ENCODE measurements around the gene SRCIN1.

The SRCIN1 gene

GRCh38 chr17:38617074-38617860 is 11.5 kb upstream of the SRCIN1 start:
- ChIA-PET POLR2A (no interaction called here), CTCF (interaction anchor here (1.2 to 1.7 kb wide), 2 partner anchors 11 to 33 kb away, joined by 3 to 4 read pairs; partner anchors contain the start of gene SRCIN1)
- no peak overlapping the region for H3K4me3 ChIP-seq (ENCODE audit: low read depth, low read length)
- TF ChIP-seq CTCF (IDR thresholded peaks at IDR 0.05; ENCODE audit: insufficient read depth, low read length, missing control alignments) = no peak
- no peak for DNase-seq (ENCODE audit: low read depth, low spot score)

GRCh38 chr17:38616361-38616760 is 10.6 kb upstream of the SRCIN1 start:
- TF ChIP-seq CTCF (IDR thresholded peaks at IDR 0.05; ENCODE audit: insufficient read depth, low read length, missing control alignments) = no peak
- H3K4me3 ChIP-seq (ENCODE audit: low read depth, low read length) = no peak overlapping the region
- no peak for DNase-seq (ENCODE audit: low read depth, low spot score)
- ChIA-PET CTCF (interaction anchor here (0.8 to 1.7 kb wide), 3 partner anchors 10 to 32 kb away, joined by 3 to 4 read pairs (median 3); partner anchors contain the start of gene SRCIN1), POLR2A (no interaction called here)

- CTCF ChIA-PET = interaction anchor here (1.5 to 1.8 kb wide), 2 partner anchors 53 to 56 kb away, joined by 4 read pairs; no protein-coding TSS in a partner anchor
- DNase-seq (ENCODE audit: low read depth, low spot score) = no peak
- POLR2A ChIA-PET = no interaction called here
- H3K4me3 ChIP-seq (ENCODE audit: low read depth, low read length) = no peak overlapping the region
- no peak for TF ChIP-seq CTCF (IDR thresholded peaks at IDR 0.05; ENCODE audit: insufficient read depth, low read length, missing control alignments)
Observed at GRCh38 chr17:38613981-38614779, 8.4 kb upstream of the SRCIN1 start.

GRCh38 chr17:38613525-38613980 is 7.8 kb upstream of the SRCIN1 start:
- DNase-seq (ENCODE audit: low read depth, low spot score) = no peak
- no peak for TF ChIP-seq CTCF (IDR thresholded peaks at IDR 0.05; ENCODE audit: insufficient read depth, low read length, missing control alignments)
- no peak overlapping the region for H3K4me3 ChIP-seq (ENCODE audit: low read depth, low read length)
- CTCF ChIA-PET = interaction anchor here (1.5 to 1.8 kb wide), 2 partner anchors 53 to 55 kb away, joined by 4 read pairs; no protein-coding TSS in a partner anchor
- POLR2A ChIA-PET = no interaction called here

- no peak for TF ChIP-seq CTCF (IDR thresholded peaks at IDR 0.05; ENCODE audit: insufficient read depth, low read length, missing control alignments)
Observed at GRCh38 chr17:38611872-38612376, 6.2 kb upstream of the SRCIN1 start.

More at GRCh38 chr17:38611872-38612376, 6.2 kb upstream of the SRCIN1 start:
- ChIA-PET POLR2A (no interaction called here), CTCF (interaction anchor here (1.2 kb wide), 1 partner anchor 54 kb away, joined by 3 read pairs; no protein-coding TSS in a partner anchor)
- no peak overlapping the region for H3K4me3 ChIP-seq (ENCODE audit: low read depth, low read length)
- DNase-seq (ENCODE audit: low read depth, low spot score) = no peak
